ENCODE measurements around the gene FYCO1. TPM values are rescaled to one million over a fixed set of nuclear protein-coding genes. Genes with fewer than 3 reads are reported as not detected.

Gene FYCO1
- total and polyA plus RNA-seq, 2 of the 8 experiments (the other 6 are each of a cell fraction or from before 2014, with no cell fraction given), result 4.8 to 10.8 TPM

GRCh38 chr3:46006238-46007032 is 10.8 kb upstream of the FYCO1 start:
- Histone ChIP-seq H4K5ac (ENCODE audit: insufficient read length, low read depth, low read length) (no peak overlapping the region), H2BK120ac (replicated peaks; ENCODE audit: low read depth, low read length) (no peak overlapping the region), H4K8ac (ENCODE audit: extremely low read depth, insufficient read depth, low read length) (no peak overlapping the region), H3K79me2 (ENCODE audit: control insufficient read depth in 1 of 2, insufficient read depth in 2 of 2, low read length in 2 of 2) (no peaks in the 10 kb centered on the region), H2AFZ (ENCODE audit: low read length) (no peak overlapping the region), H3K4me2 (ENCODE audit: insufficient read depth in 1 of 2, low read depth in 2 of 2, low read length in 2 of 2) (no peak overlapping the region), H3K18ac (ENCODE audit: extremely low read depth, low read length) (0 out of 2 replicates have a peak overlapping the region, but pooled peaks have one; percentile 48), H3K23me2 (ENCODE audit: low read depth, low read length) (no peaks in the 10 kb centered on the region), H4K20me1 (replicated peaks in 1 of 2; ENCODE audit: control insufficient read depth in 1 of 2, insufficient read depth in 2 of 2, low read length in 2 of 2) (no peaks in the 10 kb centered on the region), H3K27ac (ENCODE audit: low read depth, low read length) (no peak overlapping the region), H2BK12ac (ENCODE audit: low read depth, low read length) (0 out of 2 replicates have a peak overlapping the region, but pooled peaks have one; percentile 2), H3K79me1 (ENCODE audit: low read depth, low read length) (no peaks in the 10 kb centered on the region), H3K4me3 (ENCODE audit: extremely low read depth in 1 of 4, insufficient read depth in 2 of 4, low read depth in 3 of 4, low read length in 4 of 4) (no peak overlapping the region), H3K36me3 (ENCODE audit: control insufficient read depth in 2 of 4, insufficient read depth in 4 of 4, low read length in 3 of 4) (no peaks in the 10 kb centered on the region), H2AK5ac (ENCODE audit: low read depth, low read length) (no peak overlapping the region), H3K4me1 (replicated peaks in 1 of 4; ENCODE audit: control insufficient read depth in 3 of 4, insufficient read depth in 4 of 4, low read length in 3 of 4) (peaks cover 0 to 4% (median under 1%) of the 10 kb centered on the region in 4 experiments; a peak in 2 of 7 replicates), H4K91ac (replicated peaks; ENCODE audit: insufficient read length, low read length) (no peak overlapping the region), H3K23ac (ENCODE audit: insufficient read length) (no peak overlapping the region), H2BK20ac (ENCODE audit: low read length) (no peak overlapping the region), H3K27me3 (replicated peaks in 1 of 4; ENCODE audit: control insufficient read depth in 3 of 4, extremely low read depth in 1 of 4, insufficient read depth in 3 of 4, low read length in 3 of 4) (no peaks in the 10 kb centered on the region; a peak in 1 of 7 replicates), H3K56ac (replicated peaks; ENCODE audit: insufficient read length, low read depth, low read length) (no peak overlapping the region), H3K14ac (ENCODE audit: insufficient read length) (no peak overlapping the region), H2BK15ac (ENCODE audit: low read length) (0 out of 2 replicates have a peak overlapping the region, but pooled peaks have one; percentile 32), H2BK5ac (ENCODE audit: low read depth, low read length) (no peak overlapping the region), H3K9ac (replicated peaks in 1 of 4; ENCODE audit: extremely low read depth in 1 of 4, low read depth in 3 of 4, low read length in 3 of 4) (no peak overlapping the region), H3K9me3 (ENCODE audit: insufficient read depth in 2 of 2, low read depth in 1 of 2, low read length in 1 of 2) (no peaks in the 10 kb centered on the region), H3K4ac (replicated peaks; ENCODE audit: insufficient read length, low read depth, low read length) (no peak overlapping the region)
- ChIA-PET POLR2A (ENCODE audit: partially characterized antibody) (no interaction called here), CTCF (ENCODE audit: partially characterized antibody) (interaction anchor here (0.6 kb wide), 1 partner anchor 363 kb away, joined by 3 read pairs; no protein-coding TSS in a partner anchor)
- WGBS, 2 experiments (ENCODE audit: extremely low coverage in 1 of 2, insufficient coverage in 1 of 2, insufficient read length in 1 of 2, insufficient replicate concordance in 2 of 2, low coverage in 1 of 2, low lambda C conversion rate in 2 of 2, missing lambda C conversion rate in 1 of 2), result 73% methylated on average over 5 of the region's 5 CpGs; no CpG with 5 or more reads in 1 of the 2 experiments
- TF ChIP-seq CEBPB (IDR thresholded peaks at IDR 0.05; ENCODE audit: low read depth, low read length) (0 out of 2 replicates have a peak, but pooled peaks have one; percentile 12), POU5F1 (IDR thresholded peaks at IDR 0.05; ENCODE audit: low read depth, low read length) (no peak)
- FAIRE-seq (no peak), DNase-seq (ENCODE audit: low read depth in 1 of 2, low spot score in 2 of 2) (no peak)
